Prostate gland (tissue), 2 donors: ENCODE measurements around the gene NXN.

ENCODE experiments used
- POLR2A ChIP-seq: fragments of 450-650 bp; IDR thresholded peaks from one replicate; pipeline ENCODE4 v1.6.1; 2016; ENCODE audit warnings: antibody characterized with exemption, mild to moderate bottlenecking
- POLR2AphosphoS5 ChIP-seq: sonication (generic); formaldehyde crosslinking; IDR thresholded peaks from one replicate; pipeline ENCODE4 v1.6.1; 2017; ENCODE audit warnings: antibody characterized with exemption
- TF ChIP-seq, protein P1 (sequence below), 4 experiments: fragments of 200-600 bp in 2 of 4; fragments of 450-650 bp in 2 of 4; sonication (generic) in 2 of 4; IDR thresholded peaks; 1 replicate in 3 of 4; 2 replicates in 1 of 4; pipeline ENCODE4 v1.5.1; 2016 to 2019; ENCODE audit warnings: antibody characterized with exemption in 4 of 4, mild to moderate bottlenecking in 2 of 4, moderate library complexity in 2 of 4

DNA sequence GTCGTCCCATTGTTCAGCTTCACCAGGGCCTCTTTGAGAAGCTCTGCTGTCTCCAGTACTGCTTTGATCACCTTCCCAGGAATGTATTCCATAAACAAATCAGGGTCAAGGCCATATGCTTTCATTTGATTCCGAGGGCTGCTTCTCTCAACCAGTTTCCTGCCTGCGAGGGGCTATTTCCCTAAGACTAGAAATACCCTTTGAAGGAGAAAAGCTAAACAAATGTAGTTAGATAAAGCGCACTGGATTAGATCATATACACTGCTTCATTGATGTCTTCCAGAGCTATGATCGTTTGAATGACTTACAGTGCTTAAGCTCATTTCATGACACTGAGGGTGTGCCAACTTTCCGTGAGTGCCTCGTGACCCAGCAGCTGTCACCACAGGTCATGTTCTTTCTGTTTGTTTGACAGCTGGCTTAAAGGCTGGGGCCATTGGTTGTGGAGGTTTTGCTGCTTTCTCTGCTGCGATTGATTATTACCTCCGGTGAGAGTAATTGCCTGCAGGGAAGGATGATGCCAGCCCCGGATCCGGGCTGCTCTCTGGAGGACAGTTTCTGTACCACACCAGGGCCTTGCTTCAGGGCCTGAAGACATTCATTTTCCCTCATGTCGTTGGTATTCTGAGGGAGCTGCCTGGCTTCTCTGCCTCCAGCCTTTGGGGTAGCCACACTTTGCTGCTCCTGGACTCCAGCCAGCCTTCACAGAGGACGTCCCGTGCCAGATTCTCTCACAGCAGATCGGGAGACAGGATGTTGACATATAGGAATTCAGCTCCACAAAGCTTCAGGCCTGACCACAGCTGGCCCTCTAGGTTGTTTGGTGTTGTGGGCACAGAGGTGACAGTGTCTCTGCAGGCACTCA is 21.3 kb upstream of the NXN start:
- TF ChIP-seq, protein P1, sequence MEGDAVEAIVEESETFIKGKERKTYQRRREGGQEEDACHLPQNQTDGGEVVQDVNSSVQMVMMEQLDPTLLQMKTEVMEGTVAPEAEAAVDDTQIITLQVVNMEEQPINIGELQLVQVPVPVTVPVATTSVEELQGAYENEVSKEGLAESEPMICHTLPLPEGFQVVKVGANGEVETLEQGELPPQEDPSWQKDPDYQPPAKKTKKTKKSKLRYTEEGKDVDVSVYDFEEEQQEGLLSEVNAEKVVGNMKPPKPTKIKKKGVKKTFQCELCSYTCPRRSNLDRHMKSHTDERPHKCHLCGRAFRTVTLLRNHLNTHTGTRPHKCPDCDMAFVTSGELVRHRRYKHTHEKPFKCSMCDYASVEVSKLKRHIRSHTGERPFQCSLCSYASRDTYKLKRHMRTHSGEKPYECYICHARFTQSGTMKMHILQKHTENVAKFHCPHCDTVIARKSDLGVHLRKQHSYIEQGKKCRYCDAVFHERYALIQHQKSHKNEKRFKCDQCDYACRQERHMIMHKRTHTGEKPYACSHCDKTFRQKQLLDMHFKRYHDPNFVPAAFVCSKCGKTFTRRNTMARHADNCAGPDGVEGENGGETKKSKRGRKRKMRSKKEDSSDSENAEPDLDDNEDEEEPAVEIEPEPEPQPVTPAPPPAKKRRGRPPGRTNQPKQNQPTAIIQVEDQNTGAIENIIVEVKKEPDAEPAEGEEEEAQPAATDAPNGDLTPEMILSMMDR (IDR thresholded peaks at IDR 0.05): no peak
- TF ChIP-seq POLR2AphosphoS5 (no peak), POLR2A (no peak)
